Hepatocyte (in vitro differentiated cells): Measurements from ENCODE around the gene SERPINE2.

ENCODE experiments used
- CTCF ChIP-seq: fragments of 200-600 bp; sonication (generic); IDR thresholded peaks from 2 replicates; pipeline ENCODE4 v1.5.1; 2016; ENCODE audit warnings: antibody characterized with exemption, mild to moderate bottlenecking; ENCODE audit not compliant: poor library complexity
- EZH2 ChIP-seq: fragments of 200-600 bp; sonication (generic); IDR thresholded peaks from 2 replicates; pipeline ENCODE4 v1.6.1; 2016; ENCODE audit warnings: antibody characterized with exemption, mild to moderate bottlenecking, borderline replicate concordance
- EZH2phosphoT487 ChIP-seq: fragments of 200-600 bp; sonication (generic); IDR thresholded peaks from one replicate; pipeline ENCODE4 v1.6.1; 2018; ENCODE audit warnings: antibody characterized with exemption, mild to moderate bottlenecking, low read depth, moderate library complexity; ENCODE audit not compliant: unreplicated experiment, severe bottlenecking

GRCh38 chr2:224069172-224069571, 30.1 kb upstream of the SERPINE2 start:
- no peak for TF ChIP-seq CTCF
- no peak for TF ChIP-seq EZH2
- no peak for TF ChIP-seq EZH2phosphoT487
